PC-9 (cell line): Measurements from ENCODE around the gene TLK2. TPM values are rescaled to one million over a fixed set of nuclear protein-coding genes. Genes with fewer than 3 reads are reported as not detected.
"Not testable (repeated sequence)": the region's sequence is repeated elsewhere in the genome, so short reads cannot be mapped to it uniquely, and the experiment has no call there.

ENCODE experiments used
- Bru-seq: library from RNA; stranded (reverse); fragments of 400-500 nt; gene quantifications from one replicate; lab custom pipeline; 2021; lab: Mats Ljungman, UMichigan
- BruChase-seq, 2 experiments: library from RNA; stranded (reverse); fragments of 400-500 nt; gene quantifications; one replicate each; lab custom pipeline; 2021; lab: Mats Ljungman, UMichigan
- BruUV-seq: library from RNA; stranded (reverse); fragments of 400-500 nt; replicated peaks from 2 replicates; lab custom pipeline; 2021; lab: Mats Ljungman, UMichigan
- CTCF ChIA-PET: fragments of 300-600 bp; sonication (Branson Sonifier 250); formaldehyde crosslinking; loops from one replicate; lab custom pipeline; 2022; ENCODE audit warnings: antibody characterized with exemption; lab: Charles Lee
- POLR2A ChIA-PET: fragments of 300-600 bp; sonication (Branson Sonifier 250); formaldehyde crosslinking; loops from one replicate; lab custom pipeline; 2022; ENCODE audit warnings: antibody characterized with exemption; ENCODE audit not compliant: unreplicated experiment; lab: Charles Lee
- DNase-seq, 2 experiments: peaks; one replicate each; pipeline versions ENCODE4 v3.0.0 to v3.0.0-alpha.2; 2015 to 2022; ENCODE audit warnings: mixed read lengths in 1 of 2
- H2AFZ ChIP-seq: fragments of 200-600 bp; sonication (generic); 2 replicates; pipeline ENCODE4 v1.8.1; 2017; ENCODE audit warnings: antibody characterized with exemption
- H3F3A ChIP-seq: fragments of 200-600 bp; sonication (generic); 2 replicates; pipeline ENCODE4 v1.8.1; 2017; ENCODE audit warnings: antibody characterized with exemption, mild to moderate bottlenecking, low read depth; ENCODE audit not compliant: insufficient read depth
- H3K27ac ChIP-seq: fragments of 200-600 bp; sonication (generic); 2 replicates; pipeline ENCODE4 v1.6.1; 2016; ENCODE audit warnings: mixed run types
- H3K27me3 ChIP-seq: fragments of 200-600 bp; sonication (generic); 2 replicates; pipeline ENCODE4 v1.6.1; 2016; ENCODE audit warnings: low read depth, mixed run types; ENCODE audit not compliant: insufficient read depth
- H3K36me3 ChIP-seq: fragments of 200-600 bp; sonication (generic); 2 replicates; pipeline ENCODE4 v1.6.1; 2016; ENCODE audit warnings: low read depth, mixed run types
- H3K4me1 ChIP-seq: fragments of 200-600 bp; sonication (generic); replicated peaks from 2 replicates; pipeline ENCODE4 v1.6.1; 2016; ENCODE audit warnings: mixed run types; ENCODE audit not compliant: insufficient read depth
- H3K4me2 ChIP-seq: fragments of 200-600 bp; sonication (generic); 2 replicates; pipeline ENCODE4 v1.6.1; 2017; ENCODE audit warnings: mixed run types
- H3K4me3 ChIP-seq: fragments of 200-600 bp; sonication (generic); 2 replicates; pipeline ENCODE4 v1.6.1; 2016; ENCODE audit warnings: mixed run types
- H3K79me2 ChIP-seq: fragments of 200-600 bp; sonication (generic); 2 replicates; pipeline ENCODE4 v1.6.1; 2017; ENCODE audit warnings: low read depth, mixed run types
- H3K9me2 ChIP-seq: fragments of 200-600 bp; sonication (generic); 2 replicates; pipeline ENCODE4 v1.8.1; 2017; ENCODE audit warnings: mild to moderate bottlenecking; ENCODE audit not compliant: insufficient read depth
- H3K9me3 ChIP-seq: fragments of 200-600 bp; sonication (generic); 2 replicates; pipeline ENCODE4 v1.8.1; 2016; ENCODE audit warnings: low read depth; ENCODE audit not compliant: insufficient read depth
- H4K20me1 ChIP-seq: fragments of 200-600 bp; sonication (generic); 2 replicates; pipeline ENCODE4 v1.8.1; 2017; ENCODE audit not compliant: insufficient read depth
- CTCF ChIP-seq: fragments of 200-600 bp; sonication (generic); conservative IDR thresholded peaks from 2 replicates; pipeline ENCODE4 v1.6.1; 2017; ENCODE audit warnings: mixed run types, antibody characterized with exemption, mild to moderate bottlenecking, moderate library complexity
- EZH2 ChIP-seq: fragments of 200-600 bp; sonication (generic); IDR thresholded peaks from 2 replicates; pipeline ENCODE4 v1.8.0; 2017; ENCODE audit warnings: antibody characterized with exemption, low read depth
- intact Hi-C: fragments of 100-400 bp; cut with micrococcal nuclease; formaldehyde crosslinking; loops from one replicate; pipeline ENCODE4 v1.10.0; 2022; ENCODE audit not compliant: unreplicated experiment
- long read RNA-seq: library from polyadenylated mRNA; stranded (forward); transcript quantifications from one replicate; pipeline ENCODE4 v2.0.0, GENCODE V29; 2022
- total RNA-seq: library from RNA; stranded (reverse); gene quantifications from 2 replicates; pipeline ENCODE4 v1.2.3, GENCODE V29; 2021

The TLK2 gene
- total RNA-seq (32.6 and 40.7 TPM in 2 replicates), Bru-seq, nascent RNA (percentile 88 among the genes with signal in this experiment), BruChase-seq, experiment 1, labeled RNA remaining after a 2-hour chase (percentile 75 among the genes with signal in this experiment), BruChase-seq, experiment 2, labeled RNA remaining after a 6-hour chase (percentile 65 among the genes with signal in this experiment)
- long read RNA-seq, transcript TLK2-202 (21 exons, 3,227 nt), result major isoform, 5 of 29 reads
- long read RNA-seq, partial matches to known transcripts, result 4 of 29 reads
- long read RNA-seq, other reads (novel, unspliced or antisense), result 15 of 29 reads

GRCh38 chr17:62478424-62478879 lies at the start of gene TLK2:
Gene TLK2, plus strand, starts transcription at chr17:62478825. Its CDS starts 2,301 bp downstream, at chr17:62481126.
- no TSS peak for BruUV-seq
- H3K4me3 ChIP-seq, result peak within 1 kb of the TSS; percentile 93
- H3K9me3 ChIP-seq, result no peaks in the 10 kb centered on the region
- CTCF ChIA-PET, result no interaction called here
- no peaks in the 10 kb centered on the region for H3K27me3 ChIP-seq
- H3K36me3 ChIP-seq, result 0 out of 2 replicates have a peak, but pooled peaks cover 7% of the 10 kb centered on the region
- TF ChIP-seq EZH2, result no peak
- no peak for TF ChIP-seq CTCF
- H3K4me1 ChIP-seq, result peaks cover 18% of the 10 kb centered on the region
- peak within 1 kb of the TSS; percentile 60; the same call in 1 of the 2 replicates for H2AFZ ChIP-seq
- intact Hi-C loops, result no loop called here
- peaks cover 7% of the 10 kb centered on the region; the same call in 1 of the 2 replicates for H4K20me1 ChIP-seq
- H3K79me2 ChIP-seq, result peaks cover 50% of the 10 kb centered on the region
- H3K27ac ChIP-seq, result peak within 1 kb of the TSS; percentile 61
- POLR2A ChIA-PET, result no interaction called here
- peak; percentile 51 to 84 for DNase-seq
- H3K9me2 ChIP-seq, result no peaks in the 10 kb centered on the region
- peak within 1 kb of the TSS; percentile 87 for H3K4me2 ChIP-seq
- H3F3A ChIP-seq, result no peaks in the 10 kb centered on the region

- H3K79me2 ChIP-seq, H3F3A ChIP-seq, H3K9me2 ChIP-seq, H3K4me3 ChIP-seq, H3K4me2 ChIP-seq, CTCF ChIA-PET, DNase-seq, BruUV-seq, H3K27me3 ChIP-seq, H4K20me1 ChIP-seq, H3K36me3 ChIP-seq, intact Hi-C loops, POLR2A ChIA-PET, H3K4me1 ChIP-seq, H2AFZ ChIP-seq, H3K27ac ChIP-seq, H3K9me3 ChIP-seq: not testable (repeated sequence)
Measured at GRCh38 chr17:62435251-62435650, 43.4 kb upstream of the TLK2 start.

- POLR2A ChIA-PET, H4K20me1 ChIP-seq, intact Hi-C loops, BruUV-seq, H3K9me2 ChIP-seq, H2AFZ ChIP-seq, H3K9me3 ChIP-seq, H3F3A ChIP-seq, CTCF ChIA-PET, H3K4me2 ChIP-seq, DNase-seq, H3K79me2 ChIP-seq, H3K27me3 ChIP-seq, H3K4me3 ChIP-seq, H3K36me3 ChIP-seq, H3K4me1 ChIP-seq, H3K27ac ChIP-seq: not testable (repeated sequence)
Measured at GRCh38 chr17:62441181-62441580, 37.4 kb upstream of the TLK2 start.

- H3K9me3 ChIP-seq, result no peaks in the 10 kb centered on the region
- no peaks in the 10 kb centered on the region for H3K27me3 ChIP-seq
- no peaks in the 10 kb centered on the region for H4K20me1 ChIP-seq
- no TSS peak for BruUV-seq
- H3K4me1 ChIP-seq, result no peaks in the 10 kb centered on the region
- intact Hi-C loops, result no loop called here
- ChIA-PET CTCF (no interaction called here), POLR2A (no interaction called here)
- no peaks in the 10 kb centered on the region for H3K79me2 ChIP-seq
- H3K9me2 ChIP-seq, result no peaks in the 10 kb centered on the region
- no peak overlapping the region for H2AFZ ChIP-seq
- no peaks in the 10 kb centered on the region for H3K36me3 ChIP-seq
- TF ChIP-seq CTCF (no peak), EZH2 (no peak)
- no peak overlapping the region for H3K4me3 ChIP-seq
- no peaks in the 10 kb centered on the region for H3F3A ChIP-seq
- H3K27ac ChIP-seq, result no peak overlapping the region
- no peak for DNase-seq
- H3K4me2 ChIP-seq, result no peak overlapping the region
Measured at GRCh38 chr17:62444063-62444462, 34.6 kb upstream of the TLK2 start.

- CTCF ChIA-PET, BruUV-seq, H3F3A ChIP-seq, H3K9me3 ChIP-seq, H3K36me3 ChIP-seq, H2AFZ ChIP-seq, H3K4me3 ChIP-seq, H3K4me1 ChIP-seq, H3K27ac ChIP-seq, H4K20me1 ChIP-seq, DNase-seq, POLR2A ChIA-PET, H3K79me2 ChIP-seq, H3K27me3 ChIP-seq, H3K9me2 ChIP-seq, intact Hi-C loops, H3K4me2 ChIP-seq: not testable (repeated sequence)
Measured at GRCh38 chr17:62445791-62446190, 32.8 kb upstream of the TLK2 start.

GRCh38 chr17:62452195-62452594 lies 26.4 kb upstream of the TLK2 start:
- BruUV-seq, H4K20me1 ChIP-seq, DNase-seq, H3F3A ChIP-seq, H3K27ac ChIP-seq, H2AFZ ChIP-seq, intact Hi-C loops, H3K9me3 ChIP-seq, H3K27me3 ChIP-seq, H3K4me3 ChIP-seq, H3K79me2 ChIP-seq, H3K9me2 ChIP-seq, POLR2A ChIA-PET, H3K4me1 ChIP-seq, H3K4me2 ChIP-seq, H3K36me3 ChIP-seq, CTCF ChIA-PET: not testable (repeated sequence)
